ENCODE results near the gene TRAPPC3L. TPM values are rescaled to one million over a fixed set of nuclear protein-coding genes. Genes with fewer than 3 reads are reported as not detected.

TRAPPC3L gene
- total and polyA plus RNA-seq, 2 of the 8 experiments (the other 6 are each of a cell fraction or from before 2014, with no cell fraction given): not detected

GRCh38 chr6:116562614-116563013 is 17.1 kb upstream of the TRAPPC3L start:
- H3K14ac ChIP-seq (ENCODE audit: insufficient read length): no peak overlapping the region
- TF ChIP-seq ATF3 (IDR thresholded peaks at IDR 0.05; ENCODE audit: insufficient read depth, low read depth, low read length) (no peak), RAD21 (IDR thresholded peaks at IDR 0.05 in 1 of 2, conservative IDR thresholded peaks at IDR 0.05 in 1 of 2; ENCODE audit: low read depth in 2 of 2, low read length in 2 of 2) (no peak), JUN (IDR thresholded peaks at IDR 0.05; ENCODE audit: low read depth, low read length) (no peak), ASH2L (IDR thresholded peaks at IDR 0.05; ENCODE audit: low read length) (no peak), SIRT6 (IDR thresholded peaks at IDR 0.05; ENCODE audit: low read length) (no peak), CBX5 (IDR thresholded peaks at IDR 0.05; ENCODE audit: low read depth, low read length) (no peak), PHF8 (conservative IDR thresholded peaks at IDR 0.05; ENCODE audit: low read depth, low read length) (no peak), HDAC2 (IDR thresholded peaks at IDR 0.05; ENCODE audit: borderline replicate concordance in 1 of 2, low read depth in 2 of 2, low read length in 2 of 2) (no peak), MAFK (IDR thresholded peaks at IDR 0.05; ENCODE audit: low read depth, low read length) (no peak)
- no peak overlapping the region for H3K4ac ChIP-seq (replicated peaks; ENCODE audit: insufficient read length, low read depth, low read length)
- no peak overlapping the region for H3K27ac ChIP-seq (ENCODE audit: low read depth, low read length)
- H2BK120ac ChIP-seq (replicated peaks; ENCODE audit: low read depth, low read length): no peak overlapping the region
- POLR2A ChIA-PET (ENCODE audit: partially characterized antibody): interaction anchor here (0.7 to 1.2 kb wide), 2 partner anchors 15 to 283 kb away, joined by 3 to 5 read pairs; partner anchors contain the start of gene TSPYL1
- H4K8ac ChIP-seq (ENCODE audit: extremely low read depth, insufficient read depth, low read length): no peak overlapping the region
- no peak overlapping the region for H2BK20ac ChIP-seq (ENCODE audit: low read length)
- no peak overlapping the region for H3K4me3 ChIP-seq (ENCODE audit: extremely low read depth in 1 of 4, insufficient read depth in 2 of 4, low read depth in 3 of 4, low read length in 4 of 4)
- no peaks in the 10 kb centered on the region for H3K79me1 ChIP-seq (ENCODE audit: low read depth, low read length)
- H2BK15ac ChIP-seq (ENCODE audit: low read length): no peak overlapping the region
- H3K79me2 ChIP-seq (ENCODE audit: control insufficient read depth in 1 of 2, insufficient read depth in 2 of 2, low read length in 2 of 2): no peaks in the 10 kb centered on the region
- H3K56ac ChIP-seq (replicated peaks; ENCODE audit: insufficient read length, low read depth, low read length): no peak overlapping the region
- H2AK5ac ChIP-seq (ENCODE audit: low read depth, low read length): no peak overlapping the region
- H3K4me2 ChIP-seq (ENCODE audit: insufficient read depth in 1 of 2, low read depth in 2 of 2, low read length in 2 of 2): no peak overlapping the region
- H4K5ac ChIP-seq (ENCODE audit: insufficient read length, low read depth, low read length): no peak overlapping the region
- no peak overlapping the region for H3K23ac ChIP-seq (ENCODE audit: insufficient read length)
- no peaks in the 10 kb centered on the region for H3K23me2 ChIP-seq (ENCODE audit: low read depth, low read length)
- H2AFZ ChIP-seq (ENCODE audit: low read length): no peak overlapping the region
- no peaks in the 10 kb centered on the region for H3K27me3 ChIP-seq (replicated peaks in 1 of 4; ENCODE audit: control insufficient read depth in 3 of 4, extremely low read depth in 1 of 4, insufficient read depth in 3 of 4, low read length in 3 of 4)
- no peak overlapping the region for H3K18ac ChIP-seq (ENCODE audit: extremely low read depth, low read length)
- H2BK12ac ChIP-seq (ENCODE audit: low read depth, low read length): no peak overlapping the region
- CTCF ChIA-PET (ENCODE audit: partially characterized antibody): interaction anchor here (0.7 to 6.7 kb wide), 23 partner anchors 8 to 345 kb away, joined by 3 to 59 read pairs (median 6); partner anchors contain the start of genes CALHM4, CALHM5, RWDD1 and TRAPPC3L
- DNase-seq (ENCODE audit: low read depth in 1 of 2, low spot score in 2 of 2) (no peak), FAIRE-seq (no peak)
- H3K4me1 ChIP-seq (replicated peaks in 1 of 4; ENCODE audit: control insufficient read depth in 3 of 4, insufficient read depth in 4 of 4, low read length in 3 of 4): no peaks in the 10 kb centered on the region
- H3K9ac ChIP-seq (replicated peaks in 1 of 4; ENCODE audit: extremely low read depth in 1 of 4, low read depth in 3 of 4, low read length in 3 of 4): no peak overlapping the region
- 81% methylated on average over 3 of the region's 3 CpGs; no CpG with 5 or more reads in 1 of the 2 experiments for WGBS, 2 experiments (ENCODE audit: extremely low coverage in 1 of 2, insufficient coverage in 1 of 2, insufficient read length in 1 of 2, insufficient replicate concordance in 2 of 2, low coverage in 1 of 2, low lambda C conversion rate in 2 of 2, missing lambda C conversion rate in 1 of 2)
- H4K20me1 ChIP-seq (replicated peaks in 1 of 2; ENCODE audit: control insufficient read depth in 1 of 2, insufficient read depth in 2 of 2, low read length in 2 of 2): no peaks in the 10 kb centered on the region
- no peak overlapping the region for H4K91ac ChIP-seq (replicated peaks; ENCODE audit: insufficient read length, low read length)
- no peaks in the 10 kb centered on the region for H3K9me3 ChIP-seq (ENCODE audit: insufficient read depth in 2 of 2, low read depth in 1 of 2, low read length in 1 of 2)
- no peaks in the 10 kb centered on the region for H3K36me3 ChIP-seq (ENCODE audit: control insufficient read depth in 2 of 4, insufficient read depth in 4 of 4, low read length in 3 of 4)
- H2BK5ac ChIP-seq (ENCODE audit: low read depth, low read length): no peak overlapping the region

All from H1 (cell line).